ENCODE results near the gene NCOA7. TPM values are rescaled to one million over a fixed set of nuclear protein-coding genes. Genes with fewer than 3 reads are reported as not detected.

NCOA7 gene
- total and polyA plus RNA-seq, 9 of the 15 experiments (the other 6 are each of a cell fraction or from before 2014, with no cell fraction given): 5.8 to 14.6 (median 9.3) TPM

DNA sequence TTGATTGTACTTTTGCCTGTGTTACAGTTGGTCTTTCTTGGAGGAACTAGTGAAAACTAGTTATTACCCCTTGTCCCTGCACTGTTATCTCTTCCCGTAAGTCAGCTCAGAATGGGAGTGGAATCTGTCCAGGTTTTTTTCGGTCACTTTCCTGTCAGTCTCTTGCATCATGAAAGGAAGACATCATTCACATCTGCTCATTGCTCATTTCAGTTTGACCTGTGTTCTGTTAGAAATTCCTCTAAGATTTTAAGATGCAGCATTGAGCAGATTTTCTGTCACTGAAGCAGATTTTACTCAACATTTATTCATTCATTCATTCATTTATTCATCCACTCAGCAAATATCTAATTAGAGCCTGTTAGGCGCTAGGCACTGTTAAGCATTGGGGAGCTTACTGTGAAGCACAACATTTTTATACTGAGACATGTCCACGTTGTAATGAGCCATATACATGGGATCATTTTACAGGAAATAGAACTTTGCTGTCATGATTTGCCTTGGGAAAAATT lies 132.7 kb downstream of the NCOA7 start (continued):
- no peak for TF ChIP-seq ZNF655 (CRISPR knock-in tag; IDR thresholded peaks at IDR 0.05)
- TF ChIP-seq FOXK1 (CRISPR knock-in tag; IDR thresholded peaks at IDR 0.05; ENCODE audit: borderline replicate concordance): no peak
- no peak for TF ChIP-seq ESRRA (IDR thresholded peaks at IDR 0.05; ENCODE audit: borderline replicate concordance, low read depth)
- no peak for TF ChIP-seq PHF8 (IDR thresholded peaks at IDR 0.05; ENCODE audit: borderline replicate concordance, low read length)
- TF ChIP-seq NFIX (CRISPR knock-in tag; IDR thresholded peaks at IDR 0.05; ENCODE audit: low read depth): no peak
- peak; percentile 90 for TF ChIP-seq ATF7 (IDR thresholded peaks at IDR 0.05)
- TF ChIP-seq ARHGAP35 (IDR thresholded peaks at IDR 0.05; ENCODE audit: partially characterized antibody): no peak
- no peak for TF ChIP-seq ZNF41 (CRISPR knock-in tag; conservative IDR thresholded peaks at IDR 0.05)
- TF ChIP-seq TSHZ1 (CRISPR knock-in tag; IDR thresholded peaks at IDR 0.05): no peak
- TF ChIP-seq HNRNPL (IDR thresholded peaks at IDR 0.05; ENCODE audit: low read depth, low read length): no peak
- no peak for TF ChIP-seq ZNF146 (CRISPR knock-in tag; IDR thresholded peaks at IDR 0.05; ENCODE audit: unreplicated experiment)
- TF ChIP-seq ZNF699 (CRISPR knock-in tag; IDR thresholded peaks at IDR 0.05; ENCODE audit: insufficient replicate concordance): no peak
- no peak for TF ChIP-seq RBM15 (IDR thresholded peaks at IDR 0.05; ENCODE audit: insufficient read depth, low read length)
- no peak for TF ChIP-seq ZNF436 (CRISPR knock-in tag; IDR thresholded peaks at IDR 0.05)
- no peak for TF ChIP-seq SPI1 (IDR thresholded peaks at IDR 0.05; ENCODE audit: borderline replicate concordance, low read depth, low read length)
- TF ChIP-seq, protein P1, sequence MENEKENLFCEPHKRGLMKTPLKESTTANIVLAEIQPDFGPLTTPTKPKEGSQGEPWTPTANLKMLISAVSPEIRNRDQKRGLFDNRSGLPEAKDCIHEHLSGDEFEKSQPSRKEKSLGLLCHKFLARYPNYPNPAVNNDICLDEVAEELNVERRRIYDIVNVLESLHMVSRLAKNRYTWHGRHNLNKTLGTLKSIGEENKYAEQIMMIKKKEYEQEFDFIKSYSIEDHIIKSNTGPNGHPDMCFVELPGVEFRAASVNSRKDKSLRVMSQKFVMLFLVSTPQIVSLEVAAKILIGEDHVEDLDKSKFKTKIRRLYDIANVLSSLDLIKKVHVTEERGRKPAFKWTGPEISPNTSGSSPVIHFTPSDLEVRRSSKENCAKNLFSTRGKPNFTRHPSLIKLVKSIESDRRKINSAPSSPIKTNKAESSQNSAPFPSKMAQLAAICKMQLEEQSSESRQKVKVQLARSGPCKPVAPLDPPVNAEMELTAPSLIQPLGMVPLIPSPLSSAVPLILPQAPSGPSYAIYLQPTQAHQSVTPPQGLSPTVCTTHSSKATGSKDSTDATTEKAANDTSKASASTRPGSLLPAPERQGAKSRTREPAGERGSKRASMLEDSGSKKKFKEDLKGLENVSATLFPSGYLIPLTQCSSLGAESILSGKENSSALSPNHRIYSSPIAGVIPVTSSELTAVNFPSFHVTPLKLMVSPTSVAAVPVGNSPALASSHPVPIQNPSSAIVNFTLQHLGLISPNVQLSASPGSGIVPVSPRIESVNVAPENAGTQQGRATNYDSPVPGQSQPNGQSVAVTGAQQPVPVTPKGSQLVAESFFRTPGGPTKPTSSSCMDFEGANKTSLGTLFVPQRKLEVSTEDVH (IDR thresholded peaks at IDR 0.05; ENCODE audit: low read depth, partially characterized antibody): no peak
- peak; percentile 57 for TF ChIP-seq JUND (IDR thresholded peaks at IDR 0.05; ENCODE audit: borderline replicate concordance, low read depth, low read length)
- peak; percentile 58; the same call in 1 of the 3 replicates for TF ChIP-seq JUND (tag; IDR thresholded peaks at IDR 0.05; ENCODE audit: borderline replicate concordance, low read depth, low read length)
- TF ChIP-seq DACH1 (IDR thresholded peaks at IDR 0.05; ENCODE audit: partially characterized antibody): no peak
- no peak for TF ChIP-seq ZFPM2 (CRISPR knock-in tag; IDR thresholded peaks at IDR 0.05)
- TF ChIP-seq SMAD1 (IDR thresholded peaks at IDR 0.05; ENCODE audit: low read depth, low read length, partially characterized antibody): no peak
- no peak for TF ChIP-seq NR2C1 (IDR thresholded peaks at IDR 0.05)
- no peak; the same call in 1 of the 2 replicates for TF ChIP-seq NR2C1 (tag; IDR thresholded peaks at IDR 0.05)
